H1 (cell line): ENCODE results near the gene C1orf52. TPM values are rescaled to one million over a fixed set of nuclear protein-coding genes. Genes with fewer than 3 reads are reported as not detected.

ENCODE experiments used
- CTCF ChIA-PET: fragments of 300-600 bp; sonication (Branson Sonifier 250); formaldehyde crosslinking; loops from one replicate; lab custom pipeline; 2021; ENCODE audit not compliant: partially characterized antibody; lab: Charles Lee
- POLR2A ChIA-PET: fragments of 300-600 bp; sonication (Branson Sonifier 250); formaldehyde crosslinking; loops from one replicate; lab custom pipeline; 2021; ENCODE audit warnings: inconsistent platforms; ENCODE audit not compliant: partially characterized antibody; lab: Charles Lee
- DNase-seq, 2 experiments: peaks; one replicate each; pipeline versions ENCODE4 v3.0.0 to v3.0.0-alpha.2; 2010 to 2022; ENCODE audit warnings: low spot score in 2 of 2, low read depth in 1 of 2, mixed read lengths in 1 of 2
- FAIRE-seq: peaks from 2 replicates; lab custom pipeline; 2011; peaks lifted over from hg19 to GRCh38; lab: Jason Lieb, UNC
- H2AFZ ChIP-seq: 2 replicates; pipeline ENCODE4 v1.8.1; 2012; ENCODE audit warnings: low read length, inconsistent platforms
- H2AK5ac ChIP-seq: 2 replicates; pipeline ENCODE4 v1.6.1; 2013; ENCODE audit warnings: low read depth, low read length
- H2BK120ac ChIP-seq: replicated peaks from 2 replicates; pipeline ENCODE3; 2013; ENCODE audit warnings: low read depth, low read length, inconsistent platforms
- H2BK12ac ChIP-seq: 2 replicates; pipeline ENCODE4 v1.6.1; 2013; ENCODE audit warnings: low read depth, low read length
- H2BK15ac ChIP-seq: 2 replicates; pipeline ENCODE4 v1.6.1; 2013; ENCODE audit warnings: low read length
- H2BK20ac ChIP-seq: 2 replicates; pipeline ENCODE4 v1.6.1; 2013; ENCODE audit warnings: low read length
- H2BK5ac ChIP-seq: 2 replicates; pipeline ENCODE4 v1.6.1; 2013; ENCODE audit warnings: low read depth, low read length
- H3K14ac ChIP-seq: 2 replicates; pipeline ENCODE4 v1.6.1; 2013; ENCODE audit warnings: inconsistent platforms; ENCODE audit not compliant: insufficient read length
- H3K18ac ChIP-seq: 2 replicates; pipeline ENCODE4 v1.6.1; 2013; ENCODE audit warnings: low read length; ENCODE audit errors: extremely low read depth
- H3K23ac ChIP-seq: 2 replicates; pipeline ENCODE4 v1.6.1; 2013; ENCODE audit warnings: inconsistent platforms; ENCODE audit not compliant: insufficient read length
- H3K23me2 ChIP-seq: 2 replicates; pipeline ENCODE4 v1.6.1; 2013; ENCODE audit warnings: low read depth, low read length
- H3K27ac ChIP-seq: 2 replicates; pipeline ENCODE4 v1.6.1; 2011; ENCODE audit warnings: low read depth, low read length, inconsistent platforms
- H3K27me3 ChIP-seq, 4 experiments: replicated peaks in 1 of 4; 1 replicate in 1 of 4; 2 replicates in 3 of 4; pipeline versions ENCODE4 v1.6.1 to v1.8.1; 2011 to 2013; ENCODE audit warnings: low read length in 3 of 4, mild to moderate bottlenecking in 3 of 4, inconsistent platforms in 2 of 4, mixed read lengths in 2 of 4, moderate library complexity in 1 of 4; ENCODE audit not compliant: control insufficient read depth in 3 of 4, insufficient read depth in 3 of 4; ENCODE audit errors: extremely low read depth in 1 of 4
- H3K36me3 ChIP-seq, 4 experiments: 2 replicates each; pipeline versions ENCODE4 v1.6.1 to v1.8.1; 2011 to 2013; ENCODE audit warnings: mild to moderate bottlenecking in 4 of 4, low read length in 3 of 4, moderate library complexity in 2 of 4, control low read depth in 1 of 4, inconsistent platforms in 1 of 4; ENCODE audit not compliant: insufficient read depth in 4 of 4, control insufficient read depth in 2 of 4
- H3K4ac ChIP-seq: replicated peaks from 2 replicates; pipeline ENCODE3; 2013; ENCODE audit warnings: low read length, low read depth, mixed read lengths, inconsistent platforms; ENCODE audit not compliant: insufficient read length
- H3K4me1 ChIP-seq, 4 experiments: replicated peaks in 1 of 4; 1 replicate in 1 of 4; 2 replicates in 3 of 4; pipeline versions ENCODE4 v1.6.1 to v1.8.1; 2011 to 2013; ENCODE audit warnings: low read length in 3 of 4, inconsistent platforms in 2 of 4, mixed read lengths in 1 of 4; ENCODE audit not compliant: insufficient read depth in 4 of 4, control insufficient read depth in 3 of 4
- H3K4me2 ChIP-seq, 2 experiments: 2 replicates each; pipeline versions ENCODE4 v1.6.1 to v1.8.1; 2011 to 2013; ENCODE audit warnings: low read depth in 2 of 2, low read length in 2 of 2, control low read depth in 1 of 2, inconsistent platforms in 1 of 2, mild to moderate bottlenecking in 1 of 2; ENCODE audit not compliant: insufficient read depth in 1 of 2
- H3K4me3 ChIP-seq, 4 experiments: fragments of 200-600, 300-600 bp in 1 of 4; sonication (generic), shearing (Covaris generic), sonication (Bioruptor Twin) in 1 of 4; 2 replicates each; pipeline versions ENCODE4 v1.5.1 to v1.8.1; 2011 to 2016; ENCODE audit warnings: low read length in 4 of 4, low read depth in 3 of 4, control low read depth in 2 of 4, inconsistent platforms in 2 of 4, mild to moderate bottlenecking in 2 of 4, mixed read lengths in 1 of 4, moderate library complexity in 1 of 4; ENCODE audit not compliant: insufficient read depth in 2 of 4; ENCODE audit errors: extremely low read depth in 1 of 4
- H3K56ac ChIP-seq: replicated peaks from 2 replicates; pipeline ENCODE3; 2013; ENCODE audit warnings: low read depth, mild to moderate bottlenecking, mixed read lengths, low read length, inconsistent platforms; ENCODE audit not compliant: insufficient read length
- H3K79me1 ChIP-seq: 2 replicates; pipeline ENCODE4 v1.6.1; 2013; ENCODE audit warnings: low read depth, low read length, control low read depth
- H3K79me2 ChIP-seq, 2 experiments: 2 replicates each; pipeline versions ENCODE4 v1.6.1 to v1.8.1; 2012 to 2013; ENCODE audit warnings: low read length in 2 of 2, mild to moderate bottlenecking in 2 of 2, inconsistent platforms in 1 of 2; ENCODE audit not compliant: insufficient read depth in 2 of 2, control insufficient read depth in 1 of 2
- H3K9ac ChIP-seq, 4 experiments: replicated peaks in 1 of 4; 1 replicate in 1 of 4; 2 replicates in 3 of 4; pipeline versions ENCODE4 v1.6.1 to v1.8.1; 2011 to 2013; ENCODE audit warnings: low read depth in 3 of 4, low read length in 3 of 4, control low read depth in 2 of 4, mild to moderate bottlenecking in 2 of 4, moderate library complexity in 2 of 4, inconsistent platforms in 1 of 4; ENCODE audit errors: extremely low read depth in 1 of 4
- H3K9me3 ChIP-seq, 2 experiments: 2 replicates each; pipeline versions ENCODE4 v1.6.1 to v1.8.1; 2012 to 2013; ENCODE audit warnings: mild to moderate bottlenecking in 2 of 2, moderate library complexity in 2 of 2, control low read depth in 1 of 2, inconsistent platforms in 1 of 2, low read depth in 1 of 2, low read length in 1 of 2, mixed read lengths in 1 of 2; ENCODE audit not compliant: insufficient read depth in 2 of 2
- H4K20me1 ChIP-seq, 2 experiments: replicated peaks in 1 of 2; 2 replicates each; pipeline versions ENCODE3 to v1.8.1; 2011 to 2013; ENCODE audit warnings: inconsistent platforms in 2 of 2, low read length in 2 of 2, mild to moderate bottlenecking in 1 of 2; ENCODE audit not compliant: insufficient read depth in 2 of 2, control insufficient read depth in 1 of 2
- H4K5ac ChIP-seq: 2 replicates; pipeline ENCODE4 v1.6.1; 2013; ENCODE audit warnings: low read length, low read depth, mixed read lengths, inconsistent platforms; ENCODE audit not compliant: insufficient read length
- H4K8ac ChIP-seq: 2 replicates; pipeline ENCODE4 v1.8.0; 2013; ENCODE audit warnings: mild to moderate bottlenecking, moderate library complexity, low read length, inconsistent platforms; ENCODE audit not compliant: insufficient read depth; ENCODE audit errors: extremely low read depth
- H4K91ac ChIP-seq: replicated peaks from 2 replicates; pipeline ENCODE3; 2013; ENCODE audit warnings: low read length, mixed read lengths, inconsistent platforms; ENCODE audit not compliant: insufficient read length
- ASH2L ChIP-seq: fragments of 200-600, 300-600 bp; sonication (generic); IDR thresholded peaks from one replicate; pipeline ENCODE4 v1.7.1; 2017; ENCODE audit warnings: low read length
- CBX5 ChIP-seq: fragments of 300-800, 300-1000 bp; sonication (generic); IDR thresholded peaks from 2 replicates; pipeline ENCODE4 v1.7.1; 2016; ENCODE audit warnings: antibody characterized with exemption, low read length, low read depth
- CBX8 ChIP-seq: fragments of 300-800, 300-1000 bp; sonication (generic); IDR thresholded peaks from 2 replicates; pipeline ENCODE4 v1.7.1; 2016; ENCODE audit warnings: low read depth, low read length, borderline replicate concordance
- CHD1 ChIP-seq: IDR thresholded peaks from 2 replicates; pipeline ENCODE4 v1.6.1; 2012; ENCODE audit warnings: low read depth, low read length, improper control_type of control experiment
- EGR1 ChIP-seq: IDR thresholded peaks from 2 replicates; pipeline ENCODE4 v1.6.1; 2011; ENCODE audit warnings: low read depth, low read length, borderline replicate concordance
- FOSL1 ChIP-seq: IDR thresholded peaks from 2 replicates; pipeline ENCODE4 v1.6.1; 2011; ENCODE audit warnings: mild to moderate bottlenecking, low read depth, low read length, moderate library complexity; ENCODE audit not compliant: insufficient read depth
- JUN ChIP-seq: IDR thresholded peaks from 2 replicates; pipeline ENCODE4 v1.6.1; 2011; ENCODE audit warnings: low read depth, mild to moderate bottlenecking, improper control_type of control experiment, low read length
- KDM4A ChIP-seq: IDR thresholded peaks from one replicate; pipeline ENCODE4 v1.7.1; 2012; ENCODE audit warnings: low read depth, mild to moderate bottlenecking, moderate library complexity, low read length, inconsistent platforms; ENCODE audit not compliant: severe bottlenecking
- NRF1 ChIP-seq: IDR thresholded peaks from 2 replicates; pipeline ENCODE4 v1.6.1; 2011; ENCODE audit warnings: mild to moderate bottlenecking, low read depth, low read length, improper control_type of control experiment
- RNF2 ChIP-seq: fragments of 200-900, 300-1000 bp; sonication (generic); IDR thresholded peaks from 2 replicates; pipeline ENCODE4 v1.7.1; 2016; ENCODE audit warnings: borderline replicate concordance, low read depth, mild to moderate bottlenecking, antibody characterized with exemption, low read length; ENCODE audit not compliant: poor library complexity, severe bottlenecking; ENCODE audit errors: missing control alignments
- SIX5 ChIP-seq: IDR thresholded peaks from 2 replicates; pipeline ENCODE4 v1.6.1; 2011; ENCODE audit warnings: mild to moderate bottlenecking, low read depth, low read length
- SP4 ChIP-seq: IDR thresholded peaks from 2 replicates; pipeline ENCODE4 v1.6.1; 2012; ENCODE audit warnings: low read length, inconsistent platforms
- SRF ChIP-seq: IDR thresholded peaks from 2 replicates; pipeline ENCODE4 v1.6.1; 2011; ENCODE audit warnings: mild to moderate bottlenecking, low read depth, low read length, moderate library complexity
- TBP ChIP-seq: IDR thresholded peaks from 2 replicates; pipeline ENCODE4 v1.6.1; 2011; ENCODE audit warnings: low read depth, low read length, improper control_type of control experiment
- TCF12 ChIP-seq: IDR thresholded peaks from 2 replicates; pipeline ENCODE4 v1.6.1; 2011; ENCODE audit warnings: low read depth, mild to moderate bottlenecking, low read length
- WGBS, 2 experiments: shearing (Covaris generic) in 1 of 2; methylation state at CpG; one replicate each; pipeline versions ENCODE4 v1.1.6 to v1.1.7; 2013 to 2015; ENCODE audit warnings: low lambda C conversion rate in 2 of 2, mixed read lengths in 2 of 2, inconsistent platforms in 1 of 2, low coverage in 1 of 2, missing lambda C conversion rate in 1 of 2; ENCODE audit not compliant: insufficient replicate concordance in 2 of 2, insufficient coverage in 1 of 2, insufficient read length in 1 of 2; ENCODE audit errors: extremely low coverage in 1 of 2, missing lambda C conversion rate in 1 of 2; 5-methylcytosine and 5-hydroxymethylcytosine counted together
- polyA plus RNA-seq, 7 experiments: library from polyadenylated mRNA; depleted of rRNA in 3 of 7; stranded (reverse) in 5 of 7; unstranded in 2 of 7; fragments of >200 nt in 5 of 7; fragments of 200-250 nt in 2 of 7; gene quantifications; 1 replicate in 5 of 7; 2 replicates in 1 of 7; 4 replicates in 1 of 7; pipeline versions ENCODE4 v1.2.1 to v1.2.3, GENCODE V29; 2011 to 2013; ENCODE audit warnings: missing spikeins in 2 of 7, mixed read lengths in 2 of 7
- total RNA-seq: library from RNA; stranded (reverse); fragmentation: NEBNext Ultra II Directional; extraction: Animal tissue kit (Norgen Biotek cat#: 25700); gene quantifications from 2 replicates; pipeline ENCODE4 v1.2.1, GENCODE V29; 2021

Gene C1orf52
- total and polyA plus RNA-seq, 2 of the 8 experiments (the other 6 are each of a cell fraction or from before 2014, with no cell fraction given) = 29.2 to 39.1 TPM

- H3K27ac ChIP-seq = no peak overlapping the region
- no peak overlapping the region for H4K8ac ChIP-seq
- no peak overlapping the region for H3K14ac ChIP-seq
- H3K79me2 ChIP-seq = peaks cover 0 to 16% of the 10 kb centered on the region in 2 experiments; a peak in 2 of 4 replicates
- H2BK20ac ChIP-seq = no peak overlapping the region
- no peaks in the 10 kb centered on the region for H3K9me3 ChIP-seq
- 87% methylated on average over 2 of the region's 2 CpGs; no CpG with 5 or more reads in 1 of the 2 experiments for WGBS, 2 experiments
- H3K23me2 ChIP-seq = peaks cover 11% of the 10 kb centered on the region
- 0 out of 2 replicates have a peak, but pooled peaks cover 2% of the 10 kb centered on the region for H3K79me1 ChIP-seq
- no peak overlapping the region for H2AK5ac ChIP-seq
- H3K36me3 ChIP-seq = no peaks in the 10 kb centered on the region
- H4K5ac ChIP-seq = no peak overlapping the region
- no peak overlapping the region for H3K56ac ChIP-seq
- H2AFZ ChIP-seq = no peak overlapping the region
- H3K23ac ChIP-seq = no peak overlapping the region
- no peak overlapping the region for H3K4ac ChIP-seq
- no peak overlapping the region for H2BK12ac ChIP-seq
- no peaks in the 10 kb centered on the region for H4K20me1 ChIP-seq
- CTCF ChIA-PET = interaction anchor here (1.6 to 2.6 kb wide), 2 partner anchors 9 to 27 kb away, joined by 4 to 9 read pairs; no protein-coding TSS in a partner anchor
- no peak overlapping the region for H2BK15ac ChIP-seq
- POLR2A ChIA-PET = no interaction called here
- H3K27me3 ChIP-seq = no peaks in the 10 kb centered on the region
- H3K4me1 ChIP-seq = peaks cover 0 to 3% (median 0%) of the 10 kb centered on the region in 4 experiments; a peak in 2 of 7 replicates
- no peak for FAIRE-seq
- no peak for DNase-seq
- no peak overlapping the region for H2BK120ac ChIP-seq
- H3K4me2 ChIP-seq = no peak overlapping the region
- no peak overlapping the region for H3K9ac ChIP-seq
- H2BK5ac ChIP-seq = no peak overlapping the region
- no peak overlapping the region for H3K4me3 ChIP-seq
- H4K91ac ChIP-seq = no peak overlapping the region
- H3K18ac ChIP-seq = no peak overlapping the region
- TF ChIP-seq TBP (no peak), KDM4A (no peak), CBX8 (no peak), RNF2 (no peak), NRF1 (no peak), SP4 (no peak), ASH2L (no peak), SRF (no peak), TCF12 (no peak), JUN (no peak), SIX5 (no peak), EGR1 (no peak), CBX5 (no peak), FOSL1 (no peak), CHD1 (no peak)
Measured at GRCh38 chr1:85203573-85204171, 55.8 kb downstream of the C1orf52 start.
